GM18519 (cell line): ENCODE data around the gene RRP12.
A peak's percentile ranks its signal among the peaks of the same experiment; 100 is the strongest.

Source experiments
- ATAC-seq: cut with Tn5 transposase; IDR thresholded peaks from one replicate; pipeline ENCODE4 v1.9.1; 2021; ENCODE audit warnings: mild to moderate bottlenecking, moderate library complexity; ENCODE audit not compliant: unreplicated experiment, low FRiP score

The RRP12 gene

GRCh38 chr10:97336942-97337831 lies 64.0 kb downstream of the RRP12 start:
- ATAC-seq: no peak

GRCh38 chr10:97336446-97336845 lies 64.7 kb downstream of the RRP12 start:
- no peak for ATAC-seq

GRCh38 chr10:97336006-97336405 lies 65.1 kb downstream of the RRP12 start:
- ATAC-seq: no peak

- ATAC-seq: no peak
These were observed 65.9 kb downstream of the RRP12 start for GRCh38 chr10:97335188-97335619.

- peak; percentile 52 for ATAC-seq
These were observed 66.6 kb downstream of the RRP12 start, which contains the start of gene FRAT2 for GRCh38 chr10:97334370-97335175. FRAT2 (minus strand) TSS chr10:97334729; CDS start chr10:97334572, 157 bp downstream.

GRCh38 chr10:97333601-97334369 lies 67.4 kb downstream of the RRP12 start:
- peak; percentile 22 for ATAC-seq

- no peak for ATAC-seq
These were observed 67.9 kb downstream of the RRP12 start for GRCh38 chr10:97333351-97333600.

- no peak for ATAC-seq
These were observed 68.4 kb downstream of the RRP12 start for GRCh38 chr10:97332591-97333350.

- ATAC-seq: no peak
These were observed 69.9 kb downstream of the RRP12 start for GRCh38 chr10:97331153-97331703.

- ATAC-seq: no peak
These were observed 71.4 kb downstream of the RRP12 start for GRCh38 chr10:97329766-97330165.

- ATAC-seq: no peak
These were observed 72.3 kb downstream of the RRP12 start for GRCh38 chr10:97328646-97329453.

GRCh38 chr10:97327348-97328294 lies 73.5 kb downstream of the RRP12 start:
- ATAC-seq: no peak

- no peak for ATAC-seq
These were observed 75.4 kb downstream of the RRP12 start for GRCh38 chr10:97325754-97326153.

GRCh38 chr10:97323501-97323900 lies 77.6 kb downstream of the RRP12 start:
- no peak for ATAC-seq

- no peak for ATAC-seq
These were observed 79.3 kb downstream of the RRP12 start for GRCh38 chr10:97321804-97322190.

GRCh38 chr10:97321032-97321803 lies 79.9 kb downstream of the RRP12 start:
- ATAC-seq: no peak

GRCh38 chr10:97320480-97321031 lies 80.6 kb downstream of the RRP12 start:
- no peak for ATAC-seq
